HUES64 (cell line): ENCODE measurements around the gene CD96.

Experiments
- H3K27ac ChIP-seq: 2 replicates; pipeline ENCODE4 v1.7.0; 2013; ENCODE audit warnings: low read depth, low read length, inconsistent platforms
- H3K27me3 ChIP-seq: 2 replicates; pipeline ENCODE4 v1.6.1; 2013; ENCODE audit warnings: mild to moderate bottlenecking, low read length; ENCODE audit not compliant: insufficient read depth
- H3K36me3 ChIP-seq: 2 replicates; pipeline ENCODE4 v1.6.1; 2013; ENCODE audit warnings: mild to moderate bottlenecking, low read length; ENCODE audit not compliant: insufficient read depth
- H3K4me1 ChIP-seq: 2 replicates; pipeline ENCODE4 v1.6.1; 2013; ENCODE audit warnings: mild to moderate bottlenecking, low read length, moderate library complexity; ENCODE audit not compliant: insufficient read depth
- H3K4me3 ChIP-seq: 2 replicates; pipeline ENCODE4 v1.5.1; 2013; ENCODE audit warnings: mild to moderate bottlenecking, low read length, moderate library complexity
- H3K9ac ChIP-seq: 2 replicates; pipeline ENCODE4 v1.6.1; 2013; ENCODE audit warnings: mild to moderate bottlenecking, low read depth, low read length
- H3K9me3 ChIP-seq: 2 replicates; pipeline ENCODE4 v1.6.1; 2013; ENCODE audit warnings: low read depth, low read length; ENCODE audit not compliant: insufficient read depth
- WGBS: fragments of 150-250, 120-280 bp; methylation state at CpG from one replicate; pipeline ENCODE4 v1.1.7; 2013; ENCODE audit warnings: missing lambda C conversion rate; 5-methylcytosine and 5-hydroxymethylcytosine counted together

CD96 gene

GRCh38 chr3:111566844-111567243 is 24.8 kb downstream of the CD96 start:
- 97% methylated on average over 2 of the region's 2 CpGs for WGBS
- Histone ChIP-seq H3K27me3 (no peaks in the 10 kb centered on the region), H3K27ac (no peak overlapping the region), H3K4me1 (no peaks in the 10 kb centered on the region), H3K4me3 (no peak overlapping the region), H3K9me3 (no peaks in the 10 kb centered on the region), H3K9ac (no peak overlapping the region), H3K36me3 (no peaks in the 10 kb centered on the region)

- H3K36me3 ChIP-seq, result no peaks in the 10 kb centered on the region
- no peak overlapping the region for H3K9ac ChIP-seq
- no peaks in the 10 kb centered on the region for H3K4me1 ChIP-seq
- no peak overlapping the region for H3K4me3 ChIP-seq
- H3K27ac ChIP-seq, result no peak overlapping the region
- WGBS, result 95% methylated on average over 1 of the region's 2 CpGs
- no peaks in the 10 kb centered on the region for H3K9me3 ChIP-seq
- no peaks in the 10 kb centered on the region for H3K27me3 ChIP-seq
Observed at GRCh38 chr3:111568355-111568754, 26.4 kb downstream of the CD96 start.

- Histone ChIP-seq H3K36me3 (no peaks in the 10 kb centered on the region), H3K4me3 (no peak overlapping the region), H3K9me3 (no peaks in the 10 kb centered on the region), H3K27ac (no peak overlapping the region), H3K4me1 (no peaks in the 10 kb centered on the region), H3K27me3 (no peaks in the 10 kb centered on the region), H3K9ac (no peak overlapping the region)
Observed at GRCh38 chr3:111568911-111569310, 26.9 kb downstream of the CD96 start.

GRCh38 chr3:111570404-111571030 is 28.5 kb downstream of the CD96 start:
- H3K9ac ChIP-seq, result no peak overlapping the region
- H3K9me3 ChIP-seq, result no peaks in the 10 kb centered on the region
- WGBS, result 93% methylated on average over 12 of the region's 12 CpGs
- H3K4me1 ChIP-seq, result no peaks in the 10 kb centered on the region
- no peaks in the 10 kb centered on the region for H3K27me3 ChIP-seq
- H3K27ac ChIP-seq, result no peak overlapping the region
- H3K36me3 ChIP-seq, result no peaks in the 10 kb centered on the region
- no peak overlapping the region for H3K4me3 ChIP-seq

- H3K27ac ChIP-seq, result no peak overlapping the region
- no peaks in the 10 kb centered on the region for H3K36me3 ChIP-seq
- no peaks in the 10 kb centered on the region for H3K9me3 ChIP-seq
- WGBS, result 100% methylated on average over 1 of the region's 1 CpG
- H3K4me3 ChIP-seq, result no peak overlapping the region
- H3K4me1 ChIP-seq, result no peaks in the 10 kb centered on the region
- H3K27me3 ChIP-seq, result no peaks in the 10 kb centered on the region
- H3K9ac ChIP-seq, result no peak overlapping the region
Observed at GRCh38 chr3:111571282-111571681, 29.3 kb downstream of the CD96 start.

- Histone ChIP-seq H3K27ac (no peak overlapping the region), H3K4me1 (no peaks in the 10 kb centered on the region), H3K27me3 (no peaks in the 10 kb centered on the region), H3K9ac (no peak overlapping the region), H3K9me3 (no peaks in the 10 kb centered on the region), H3K4me3 (no peak overlapping the region), H3K36me3 (no peaks in the 10 kb centered on the region)
- 97% methylated on average over 6 of the region's 6 CpGs for WGBS
Observed at GRCh38 chr3:111571907-111572460, 30.0 kb downstream of the CD96 start.

GRCh38 chr3:111577113-111577512 is 35.1 kb downstream of the CD96 start:
- Histone ChIP-seq H3K27me3 (no peaks in the 10 kb centered on the region), H3K4me3 (no peak overlapping the region), H3K4me1 (no peaks in the 10 kb centered on the region), H3K9me3 (no peaks in the 10 kb centered on the region), H3K36me3 (no peaks in the 10 kb centered on the region), H3K27ac (no peak overlapping the region), H3K9ac (no peak overlapping the region)
- 70% methylated on average over 1 of the region's 1 CpG for WGBS

GRCh38 chr3:111577798-111578685 is 36.0 kb downstream of the CD96 start:
- Histone ChIP-seq H3K4me3 (no peak overlapping the region), H3K9me3 (no peaks in the 10 kb centered on the region), H3K4me1 (no peaks in the 10 kb centered on the region), H3K27me3 (no peaks in the 10 kb centered on the region), H3K9ac (no peak overlapping the region), H3K36me3 (no peaks in the 10 kb centered on the region), H3K27ac (no peak overlapping the region)
- WGBS, result 84% methylated on average over 4 of the region's 4 CpGs

- Histone ChIP-seq H3K4me3 (no peak overlapping the region), H3K36me3 (no peaks in the 10 kb centered on the region), H3K27me3 (no peaks in the 10 kb centered on the region), H3K9ac (no peak overlapping the region), H3K4me1 (no peaks in the 10 kb centered on the region), H3K27ac (no peak overlapping the region), H3K9me3 (no peaks in the 10 kb centered on the region)
- WGBS, result 98% methylated on average over 4 of the region's 4 CpGs
Observed at GRCh38 chr3:111578867-111579266, 36.9 kb downstream of the CD96 start.

- 93% methylated on average over 5 of the region's 5 CpGs for WGBS
- H3K4me3 ChIP-seq, result no peak overlapping the region
- H3K27me3 ChIP-seq, result no peaks in the 10 kb centered on the region
- no peak overlapping the region for H3K27ac ChIP-seq
- no peaks in the 10 kb centered on the region for H3K36me3 ChIP-seq
- no peak overlapping the region for H3K9ac ChIP-seq
- no peaks in the 10 kb centered on the region for H3K4me1 ChIP-seq
- H3K9me3 ChIP-seq, result no peaks in the 10 kb centered on the region
Observed at GRCh38 chr3:111579495-111579894, 37.5 kb downstream of the CD96 start.

GRCh38 chr3:111581403-111582119 is 39.6 kb downstream of the CD96 start:
- WGBS, result 99% methylated on average over 2 of the region's 2 CpGs
- H3K27me3 ChIP-seq, result no peaks in the 10 kb centered on the region
- no peaks in the 10 kb centered on the region for H3K9me3 ChIP-seq
- no peak overlapping the region for H3K27ac ChIP-seq
- H3K9ac ChIP-seq, result no peak overlapping the region
- H3K36me3 ChIP-seq, result no peaks in the 10 kb centered on the region
- no peak overlapping the region for H3K4me3 ChIP-seq
- H3K4me1 ChIP-seq, result no peaks in the 10 kb centered on the region
